Mesodermal cell (in vitro differentiated cells): Measurements from ENCODE around the gene FMNL1.

Experiments used
- H3K27ac ChIP-seq: 2 replicates; pipeline ENCODE4 v1.7.0; 2013; ENCODE audit warnings: mild to moderate bottlenecking, low read depth, low read length, moderate library complexity; ENCODE audit not compliant: severe bottlenecking
- H3K36me3 ChIP-seq: 2 replicates; pipeline ENCODE4 v1.7.1; 2013; ENCODE audit warnings: mild to moderate bottlenecking, low read length, moderate library complexity; ENCODE audit not compliant: control insufficient read depth, insufficient read depth
- H3K4me1 ChIP-seq: one replicate; pipeline ENCODE4 v1.7.1; 2013; ENCODE audit warnings: mild to moderate bottlenecking, low read length; ENCODE audit not compliant: insufficient read depth, control insufficient read depth, poor library complexity, severe bottlenecking
- H3K4me3 ChIP-seq: 2 replicates; pipeline ENCODE4 v1.7.0; 2013; ENCODE audit warnings: low read length, control low read depth, mild to moderate bottlenecking; ENCODE audit not compliant: insufficient read depth, poor library complexity, severe bottlenecking; ENCODE audit errors: extremely low read depth
- H3K9me3 ChIP-seq: 2 replicates; pipeline ENCODE4 v1.7.1; 2013; ENCODE audit warnings: mild to moderate bottlenecking, low read length, moderate library complexity; ENCODE audit not compliant: control insufficient read depth
- WGBS, 2 experiments: methylation state at CpG; one replicate each; pipeline ENCODE4 v1.1.5; 2013; ENCODE audit warnings: missing lambda C conversion rate in 2 of 2; ENCODE audit not compliant: insufficient coverage in 2 of 2; 5-methylcytosine and 5-hydroxymethylcytosine counted together

FMNL1 gene

DNA sequence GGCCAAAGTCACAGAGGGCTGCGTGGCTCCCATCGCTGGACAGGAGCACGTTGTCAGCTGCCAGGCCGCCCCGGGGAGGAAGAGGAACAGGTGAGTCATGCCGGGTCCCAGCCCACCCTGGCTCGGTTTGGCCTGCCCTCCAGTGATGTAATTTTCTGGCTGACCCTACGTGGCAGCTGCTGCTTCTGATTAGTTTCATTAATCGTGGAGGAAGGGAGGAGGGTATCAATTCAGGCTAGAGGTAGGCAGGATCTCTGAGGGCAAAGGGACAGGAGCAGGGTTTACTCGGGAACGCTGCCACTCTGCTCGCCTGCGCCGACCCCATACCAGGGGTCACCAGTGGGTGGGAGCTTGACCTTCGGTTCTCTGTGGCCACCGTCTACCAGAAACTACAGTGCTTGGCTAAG, 51.9 kb downstream of the FMNL1 start:
- WGBS, 2 experiments, result 91 to 98% methylated on average over 15 to 16 of the region's 16 CpGs

DNA sequence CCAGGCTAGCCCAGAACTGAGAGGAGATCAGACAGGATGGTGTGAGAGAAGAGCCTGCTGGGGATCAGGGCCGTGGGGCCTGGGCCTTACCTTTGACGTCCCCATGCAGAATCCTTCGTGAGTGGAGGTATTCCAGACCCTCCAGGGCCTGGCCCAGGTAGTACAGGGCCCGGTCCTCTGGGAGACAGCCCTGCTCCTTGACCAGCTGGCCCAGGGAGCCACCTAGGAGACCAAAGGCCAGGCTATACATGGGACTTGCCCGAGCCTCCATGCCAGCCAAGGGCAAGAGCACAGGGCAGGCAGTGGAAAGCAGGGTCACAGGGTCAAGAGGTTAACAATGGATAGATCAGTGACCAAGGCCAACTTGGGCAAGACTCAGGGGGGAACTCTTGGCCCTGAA, 52.3 kb downstream of the FMNL1 start:
- no peak overlapping the region for H3K4me3 ChIP-seq
- no peak overlapping the region for H3K27ac ChIP-seq
- H3K9me3 ChIP-seq, result no peaks in the 10 kb centered on the region
- 92 to 94% methylated on average over 5 of the region's 5 CpGs for WGBS, 2 experiments
- peaks cover 3% of the 10 kb centered on the region for H3K4me1 ChIP-seq
- H3K36me3 ChIP-seq, result peaks cover 57% of the 10 kb centered on the region

More for the DNA sequence above, 51.9 kb downstream of the FMNL1 start:
- H3K36me3 ChIP-seq, result peaks cover 59% of the 10 kb centered on the region
- H3K4me1 ChIP-seq, result peaks cover 3% of the 10 kb centered on the region
- H3K9me3 ChIP-seq, result no peaks in the 10 kb centered on the region
- no peak overlapping the region for H3K4me3 ChIP-seq
- H3K27ac ChIP-seq, result no peak overlapping the region

DNA sequence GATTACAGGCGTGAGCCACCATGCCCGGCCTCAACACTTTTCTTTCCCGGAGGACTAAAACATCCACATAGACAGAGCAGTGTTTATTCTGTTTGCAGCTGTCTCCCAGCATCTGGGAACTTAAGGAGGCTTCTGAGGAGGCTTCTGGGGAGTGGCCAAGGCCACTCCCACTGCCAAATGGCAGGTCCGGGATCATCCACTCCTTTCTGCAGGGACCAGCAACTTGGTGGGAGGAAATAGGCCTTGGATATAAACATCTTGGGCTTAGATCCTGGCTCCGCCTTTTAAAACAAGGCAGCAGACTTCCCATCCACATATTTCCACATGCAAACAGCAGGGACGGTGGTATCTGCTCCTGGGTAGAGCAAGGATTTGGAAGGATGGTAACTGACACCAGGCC, 54.3 kb downstream of the FMNL1 start:
- Histone ChIP-seq H3K9me3 (no peaks in the 10 kb centered on the region), H3K4me1 (peaks cover 3% of the 10 kb centered on the region), H3K4me3 (no peak overlapping the region), H3K36me3 (peaks cover 42% of the 10 kb centered on the region), H3K27ac (no peak overlapping the region)
- 95 to 98% methylated on average over 4 to 5 of the region's 6 CpGs for WGBS, 2 experiments

DNA sequence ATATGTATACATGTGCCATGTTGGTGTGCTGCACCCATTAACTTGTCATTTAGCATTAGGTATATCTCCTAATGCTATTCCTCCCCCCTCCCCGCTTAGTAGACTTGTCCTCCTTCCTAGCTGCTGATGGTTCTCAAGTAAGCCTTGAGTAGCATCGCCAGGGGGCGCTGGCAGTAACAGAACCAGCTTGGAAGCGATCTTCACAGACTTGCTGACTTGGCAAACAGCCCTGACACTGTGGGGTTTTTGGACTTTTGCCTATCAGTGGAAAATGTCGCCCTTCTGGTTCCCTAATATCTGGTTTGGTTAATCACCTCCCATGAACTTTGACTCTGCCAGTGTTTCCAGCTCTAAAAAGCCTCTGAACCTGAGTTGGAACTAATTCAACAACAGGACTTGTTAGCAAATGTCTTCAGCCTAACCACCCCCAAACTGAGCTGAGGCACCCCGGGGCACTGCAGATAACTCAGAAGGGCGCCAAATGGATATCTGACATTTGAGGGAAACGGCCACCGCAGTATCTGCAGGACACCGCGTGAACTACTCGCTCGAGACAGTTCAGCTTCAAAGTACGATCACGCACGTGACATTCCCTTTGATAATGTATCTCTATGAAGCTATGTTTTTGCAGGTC, 55.6 kb downstream of the FMNL1 start:
- Histone ChIP-seq H3K27ac (no peak overlapping the region), H3K4me1 (peaks cover 3% of the 10 kb centered on the region), H3K4me3 (no peak overlapping the region), H3K36me3 (peaks cover 44% of the 10 kb centered on the region), H3K9me3 (no peaks in the 10 kb centered on the region)
- 57 to 75% methylated on average over 13 to 15 of the region's 16 CpGs for WGBS, 2 experiments

DNA sequence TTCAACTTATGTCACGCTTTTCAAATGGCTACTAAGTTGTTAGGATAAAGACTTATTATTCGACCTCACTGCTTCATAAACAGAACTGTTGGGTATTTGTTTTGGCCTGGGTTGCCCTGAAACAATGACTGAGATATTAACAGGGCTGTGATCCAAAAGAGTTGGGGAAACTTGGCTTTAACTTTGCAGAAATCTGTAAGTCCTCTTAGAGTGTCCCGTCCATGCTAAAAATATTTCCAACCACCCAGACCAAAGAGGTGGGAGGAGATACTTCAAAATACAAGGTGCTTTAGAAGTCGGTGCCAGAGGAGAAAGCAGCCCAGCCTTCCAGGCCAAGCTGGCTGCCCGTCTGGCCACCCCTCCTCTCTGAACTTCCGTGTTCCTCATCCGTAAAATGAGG, 56.3 kb downstream of the FMNL1 start:
- no peak overlapping the region for H3K27ac ChIP-seq
- H3K9me3 ChIP-seq, result no peaks in the 10 kb centered on the region
- 93 to 95% methylated on average over 4 to 5 of the region's 7 CpGs for WGBS, 2 experiments
- H3K4me1 ChIP-seq, result peaks cover 6% of the 10 kb centered on the region
- peaks cover 45% of the 10 kb centered on the region for H3K36me3 ChIP-seq
- no peak overlapping the region for H3K4me3 ChIP-seq

DNA sequence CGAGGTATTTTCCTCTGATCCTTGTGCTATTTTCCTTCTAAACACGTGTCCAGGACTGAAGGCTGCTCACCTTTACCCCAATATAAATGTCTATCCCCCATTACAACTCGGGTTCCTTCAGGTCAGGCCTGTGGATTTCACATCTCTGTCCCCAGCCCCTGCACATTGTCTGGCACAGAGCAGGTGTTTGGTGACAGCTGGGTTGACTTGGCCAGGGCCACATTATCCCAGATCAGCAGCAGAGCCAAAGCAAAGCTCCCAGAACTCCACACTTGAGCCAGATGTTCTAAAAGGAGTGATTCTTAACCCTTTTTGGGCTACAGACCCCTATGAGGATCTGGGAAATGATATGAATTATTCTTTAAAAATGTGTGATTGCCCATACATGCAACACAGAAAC, 58.2 kb downstream of the FMNL1 start:
- WGBS, 2 experiments, result 89 to 100% methylated on average over 2 of the region's 3 CpGs
- H3K9me3 ChIP-seq, result no peaks in the 10 kb centered on the region

DNA sequence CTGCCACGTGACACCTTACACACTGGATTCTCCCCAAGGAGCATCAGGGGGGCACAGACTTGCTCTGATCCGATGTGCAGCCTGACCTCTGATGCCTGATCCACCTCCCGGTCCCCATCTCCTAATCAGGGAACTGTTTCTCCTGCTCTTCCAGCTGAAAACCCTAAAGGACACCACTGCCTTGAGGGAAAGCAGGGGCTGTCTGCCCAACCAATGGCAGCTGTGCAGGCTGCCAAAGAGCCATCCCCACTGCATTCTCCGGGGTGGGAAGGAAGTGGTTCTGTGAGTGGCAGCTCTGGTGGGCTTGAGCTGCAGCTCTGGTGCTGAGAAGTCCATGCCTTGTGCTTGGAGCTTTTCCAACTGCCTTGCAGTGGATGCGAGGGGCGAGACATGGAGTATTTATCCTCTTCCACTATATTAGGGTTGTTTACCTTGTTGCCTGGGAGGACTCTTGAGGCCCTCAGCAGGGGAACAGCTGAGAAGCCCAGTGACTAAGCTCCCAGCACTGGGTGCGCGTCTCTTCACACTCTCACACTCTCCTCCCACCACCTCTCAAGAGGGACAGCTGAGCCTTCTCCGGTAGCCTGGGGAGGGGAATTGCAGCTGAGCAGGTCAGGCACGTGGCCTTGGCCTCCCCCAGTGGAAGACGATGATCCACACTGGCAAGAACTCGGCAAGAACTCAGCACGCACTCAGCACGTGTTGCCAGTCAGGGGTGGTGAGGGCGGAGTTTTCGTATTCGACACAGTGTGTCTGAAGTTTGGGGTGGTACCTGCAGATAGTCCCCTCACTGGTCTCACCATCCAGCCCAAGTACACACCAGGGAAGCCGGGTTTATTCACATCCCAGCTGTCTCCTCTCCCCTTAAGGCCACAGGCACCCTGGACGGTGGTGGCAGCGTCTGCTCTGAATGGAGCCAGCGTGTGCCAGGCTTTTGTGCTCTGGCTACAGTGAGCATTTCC, 61.3 kb downstream of the FMNL1 start:
- Histone ChIP-seq H3K27ac (no peak overlapping the region), H3K9me3 (no peaks in the 10 kb centered on the region), H3K4me3 (no peak overlapping the region), H3K36me3 (peaks cover 64% of the 10 kb centered on the region), H3K4me1 (peaks cover 9% of the 10 kb centered on the region)
- WGBS, 2 experiments, result 90 to 94% methylated on average over 17 to 19 of the region's 21 CpGs

More for the DNA sequence above, 58.2 kb downstream of the FMNL1 start:
- Histone ChIP-seq H3K27ac (no peak overlapping the region), H3K4me3 (no peak overlapping the region), H3K4me1 (peaks cover 9% of the 10 kb centered on the region), H3K36me3 (peaks cover 45% of the 10 kb centered on the region)

DNA sequence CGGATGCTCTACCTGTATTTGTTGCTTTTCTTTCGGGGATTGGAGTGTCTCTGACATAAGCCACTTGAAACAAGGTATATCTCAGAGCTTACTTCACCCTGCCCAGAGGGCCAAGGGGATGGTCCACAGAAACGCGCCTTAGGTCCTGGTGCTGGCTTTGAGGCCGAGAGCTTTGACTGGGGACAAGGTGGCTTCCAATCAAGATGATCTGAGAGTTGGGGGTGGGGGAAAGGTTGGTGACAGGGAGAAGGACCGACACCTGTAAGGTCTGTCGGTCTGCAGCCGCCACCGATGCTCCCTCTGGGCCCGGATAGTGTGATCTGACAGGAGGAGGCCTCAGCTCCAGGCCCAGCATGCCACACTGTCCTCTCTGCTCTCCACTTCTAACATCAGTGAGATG, 62.0 kb downstream of the FMNL1 start:
- no peak overlapping the region for H3K27ac ChIP-seq
- peaks cover 71% of the 10 kb centered on the region for H3K36me3 ChIP-seq
- 84 to 89% methylated on average over 9 of the region's 10 CpGs for WGBS, 2 experiments
- no peaks in the 10 kb centered on the region for H3K9me3 ChIP-seq
- H3K4me1 ChIP-seq, result peaks cover 9% of the 10 kb centered on the region
- no peak overlapping the region for H3K4me3 ChIP-seq

DNA sequence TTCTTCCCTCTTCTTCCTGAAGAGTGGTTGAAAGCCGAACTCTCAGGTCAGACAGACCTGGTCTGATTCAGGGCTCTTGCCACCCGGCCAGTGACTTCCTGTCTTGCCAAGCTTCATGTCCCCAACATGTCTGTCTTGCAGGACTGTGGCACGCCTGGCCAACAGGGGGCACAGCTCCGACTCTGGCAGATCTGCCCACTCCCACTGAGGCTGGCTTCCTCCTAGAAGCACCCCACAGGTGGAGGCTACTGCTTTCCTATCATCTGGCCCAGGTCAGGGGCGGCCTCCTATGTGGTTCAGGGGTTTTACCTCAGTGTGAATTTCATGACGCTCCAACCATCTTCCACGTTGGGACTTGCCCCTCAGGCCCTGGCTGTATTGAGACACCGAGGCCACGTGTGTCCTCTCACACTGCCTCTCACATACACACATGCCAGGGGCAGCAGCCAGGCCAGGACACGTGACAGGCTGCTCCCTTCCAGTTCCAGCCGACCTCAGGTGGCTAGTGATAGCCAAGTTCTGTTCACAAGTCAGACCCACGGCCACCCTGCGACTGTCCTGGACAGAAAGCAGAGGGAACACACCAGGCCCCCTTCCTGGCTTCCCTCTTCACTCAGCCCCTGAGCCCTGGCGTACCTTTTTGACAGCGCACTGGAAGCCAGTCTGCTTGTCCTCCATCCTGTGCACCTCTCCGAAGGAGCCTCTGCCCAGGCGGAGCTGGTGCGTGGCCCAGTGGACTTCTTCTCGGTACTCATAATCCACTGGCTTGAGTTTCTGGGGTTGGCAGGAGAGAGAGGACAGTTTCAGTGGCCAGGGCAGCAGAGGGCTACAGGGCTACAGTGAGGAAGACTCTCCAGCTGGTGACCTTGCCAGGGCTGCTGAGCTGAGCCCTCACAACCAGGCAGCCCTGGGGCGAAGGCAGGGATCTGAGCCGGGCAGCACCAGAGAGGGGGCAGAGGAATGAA, 62.8 kb downstream of the FMNL1 start:
- Histone ChIP-seq H3K27ac (no peak overlapping the region), H3K4me1 (peaks cover 9% of the 10 kb centered on the region), H3K36me3 (peaks cover 75% of the 10 kb centered on the region), H3K9me3 (no peaks in the 10 kb centered on the region), H3K4me3 (no peak overlapping the region)
- WGBS, 2 experiments, result 91 to 95% methylated on average over 17 to 19 of the region's 21 CpGs

DNA sequence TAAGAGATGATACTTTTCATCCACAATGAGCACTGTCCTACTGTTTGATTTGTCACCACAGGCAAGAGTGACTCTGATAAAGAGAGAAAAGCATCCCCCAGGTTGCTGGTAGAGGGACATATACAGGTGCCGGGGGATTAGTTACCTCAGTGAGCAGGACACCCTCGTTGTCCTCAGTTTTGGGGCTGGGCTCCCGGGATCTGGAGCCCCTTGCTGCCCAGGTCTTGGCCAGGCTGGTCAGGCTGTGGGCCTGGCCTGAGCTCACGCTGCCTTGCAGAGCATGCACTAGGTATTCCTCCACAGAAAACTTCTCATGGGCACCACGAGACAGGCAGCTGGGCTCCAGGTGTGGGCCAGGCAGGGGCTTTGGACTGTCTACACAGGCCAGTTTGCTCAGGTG, 64.6 kb downstream of the FMNL1 start:
- no peak overlapping the region for H3K4me3 ChIP-seq
- H3K27ac ChIP-seq, result no peak overlapping the region
- H3K9me3 ChIP-seq, result no peaks in the 10 kb centered on the region
- WGBS, 2 experiments, result 91 to 94% methylated on average over 5 of the region's 5 CpGs
- H3K36me3 ChIP-seq, result peaks cover 87% of the 10 kb centered on the region
- peaks cover 9% of the 10 kb centered on the region for H3K4me1 ChIP-seq
